PFSK-1 (cell line): ENCODE data around the gene C4orf54.

Source experiments
- FOXP2 ChIP-seq: optimal IDR thresholded peaks from 2 replicates; pipeline ENCODE3; 2011; ENCODE audit warnings: borderline replicate concordance, control low read depth, inconsistent platforms; ENCODE audit not compliant: insufficient read depth; ENCODE audit errors: extremely low read length, extremely low read depth
- TAF1 ChIP-seq: IDR thresholded peaks from 2 replicates; pipeline ENCODE4 v1.6.1; 2012; ENCODE audit warnings: low read length, control low read depth, borderline replicate concordance; ENCODE audit not compliant: insufficient read depth
- TF ChIP-seq, protein P1 (sequence below), 2 experiments: IDR thresholded peaks; 2 replicates each; pipeline versions ENCODE4 v1.6.1 to v1.8.0; 2011 to 2012; ENCODE audit warnings: low read depth in 2 of 2, low read length in 2 of 2, control low read depth in 1 of 2, inconsistent platforms in 1 of 2, mild to moderate bottlenecking in 1 of 2, moderate library complexity in 1 of 2; ENCODE audit not compliant: insufficient read depth in 1 of 2

DNA sequence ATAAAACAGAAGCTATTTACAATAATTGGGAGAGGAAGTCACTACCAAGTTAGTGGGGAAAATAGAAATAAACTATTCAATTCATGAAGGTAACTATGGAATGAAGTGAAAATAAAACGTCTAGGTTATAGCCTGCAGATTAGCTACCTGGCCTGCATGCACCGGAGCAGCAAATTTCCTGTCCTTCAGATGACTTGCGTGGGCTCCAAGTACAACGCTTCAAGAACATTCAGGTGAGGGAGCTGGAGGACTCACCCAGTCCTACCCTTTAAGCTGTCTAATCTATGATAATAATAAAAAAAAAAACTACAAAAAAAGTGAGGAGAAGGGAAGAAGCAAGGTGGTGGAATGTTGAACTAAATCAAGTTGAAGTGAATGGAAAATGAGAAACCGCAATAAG lies 13.2 kb downstream of the C4orf54 start:
- TF ChIP-seq, protein P1, sequence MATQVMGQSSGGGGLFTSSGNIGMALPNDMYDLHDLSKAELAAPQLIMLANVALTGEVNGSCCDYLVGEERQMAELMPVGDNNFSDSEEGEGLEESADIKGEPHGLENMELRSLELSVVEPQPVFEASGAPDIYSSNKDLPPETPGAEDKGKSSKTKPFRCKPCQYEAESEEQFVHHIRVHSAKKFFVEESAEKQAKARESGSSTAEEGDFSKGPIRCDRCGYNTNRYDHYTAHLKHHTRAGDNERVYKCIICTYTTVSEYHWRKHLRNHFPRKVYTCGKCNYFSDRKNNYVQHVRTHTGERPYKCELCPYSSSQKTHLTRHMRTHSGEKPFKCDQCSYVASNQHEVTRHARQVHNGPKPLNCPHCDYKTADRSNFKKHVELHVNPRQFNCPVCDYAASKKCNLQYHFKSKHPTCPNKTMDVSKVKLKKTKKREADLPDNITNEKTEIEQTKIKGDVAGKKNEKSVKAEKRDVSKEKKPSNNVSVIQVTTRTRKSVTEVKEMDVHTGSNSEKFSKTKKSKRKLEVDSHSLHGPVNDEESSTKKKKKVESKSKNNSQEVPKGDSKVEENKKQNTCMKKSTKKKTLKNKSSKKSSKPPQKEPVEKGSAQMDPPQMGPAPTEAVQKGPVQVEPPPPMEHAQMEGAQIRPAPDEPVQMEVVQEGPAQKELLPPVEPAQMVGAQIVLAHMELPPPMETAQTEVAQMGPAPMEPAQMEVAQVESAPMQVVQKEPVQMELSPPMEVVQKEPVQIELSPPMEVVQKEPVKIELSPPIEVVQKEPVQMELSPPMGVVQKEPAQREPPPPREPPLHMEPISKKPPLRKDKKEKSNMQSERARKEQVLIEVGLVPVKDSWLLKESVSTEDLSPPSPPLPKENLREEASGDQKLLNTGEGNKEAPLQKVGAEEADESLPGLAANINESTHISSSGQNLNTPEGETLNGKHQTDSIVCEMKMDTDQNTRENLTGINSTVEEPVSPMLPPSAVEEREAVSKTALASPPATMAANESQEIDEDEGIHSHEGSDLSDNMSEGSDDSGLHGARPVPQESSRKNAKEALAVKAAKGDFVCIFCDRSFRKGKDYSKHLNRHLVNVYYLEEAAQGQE (IDR thresholded peaks at IDR 0.05; ENCODE audit: insufficient read depth in 1 of 2, low read depth in 2 of 2, low read length in 2 of 2), result no peak
- TF ChIP-seq FOXP2 (no peak), TAF1 (no peak)
